HG02642 (cell line): ENCODE data around the gene PTPRG.
"Not testable (repeated sequence)": the region's sequence is repeated elsewhere in the genome, so short reads cannot be mapped to it uniquely, and the experiment has no call there.

Experiments
- ATAC-seq: cut with Tn5 transposase; IDR thresholded peaks from one replicate; pipeline ENCODE4 v1.9.1; 2021; ENCODE audit warnings: mild to moderate bottlenecking; ENCODE audit not compliant: unreplicated experiment, poor library complexity

PTPRG gene

GRCh38 chr3:61810953-61811497, 249.7 kb downstream of the PTPRG start:
- ATAC-seq, result no peak

DNA sequence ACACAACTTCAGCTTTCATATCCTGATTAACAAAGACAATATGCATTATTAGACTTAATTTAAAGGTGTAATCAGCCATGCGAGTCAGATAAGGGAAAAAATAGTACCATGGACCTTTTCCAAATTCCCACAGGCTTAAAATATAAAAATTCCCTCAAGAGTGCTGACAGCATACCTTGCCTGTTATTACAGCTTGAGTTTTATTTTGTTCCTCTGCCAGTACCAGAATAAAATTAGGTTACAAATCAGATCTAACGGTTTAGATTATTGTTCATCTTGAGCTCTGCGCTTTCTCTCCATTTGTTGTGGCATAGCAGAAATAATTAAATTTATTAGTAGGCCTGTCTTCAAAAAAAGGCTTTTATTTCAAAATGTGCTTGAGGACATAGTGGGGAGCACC, 250.3 kb downstream of the PTPRG start:
- ATAC-seq, result no peak

DNA sequence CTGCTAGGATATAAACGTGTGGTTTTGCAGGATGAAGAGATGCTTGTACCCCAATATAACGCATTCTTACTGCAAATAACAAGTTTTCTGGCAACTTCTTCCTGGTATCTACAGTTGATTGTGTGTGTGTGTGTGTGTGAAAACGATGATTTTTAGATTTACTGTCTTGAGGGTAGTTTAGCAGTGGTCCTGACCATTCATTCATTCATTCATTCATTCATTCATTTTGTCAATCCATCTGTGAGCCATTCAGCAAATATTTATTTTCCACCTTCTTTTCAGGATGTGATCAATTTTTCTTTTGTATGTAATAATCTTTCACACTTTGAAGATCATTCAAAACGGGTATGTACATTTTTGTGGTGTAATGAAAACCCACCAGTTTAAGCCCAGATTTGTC, 250.7 kb downstream of the PTPRG start:
- no peak for ATAC-seq

GRCh38 chr3:61812517-61812916, 251.1 kb downstream of the PTPRG start:
- ATAC-seq, result no peak

GRCh38 chr3:61813636-61814035, 252.3 kb downstream of the PTPRG start:
- ATAC-seq, result no peak

DNA sequence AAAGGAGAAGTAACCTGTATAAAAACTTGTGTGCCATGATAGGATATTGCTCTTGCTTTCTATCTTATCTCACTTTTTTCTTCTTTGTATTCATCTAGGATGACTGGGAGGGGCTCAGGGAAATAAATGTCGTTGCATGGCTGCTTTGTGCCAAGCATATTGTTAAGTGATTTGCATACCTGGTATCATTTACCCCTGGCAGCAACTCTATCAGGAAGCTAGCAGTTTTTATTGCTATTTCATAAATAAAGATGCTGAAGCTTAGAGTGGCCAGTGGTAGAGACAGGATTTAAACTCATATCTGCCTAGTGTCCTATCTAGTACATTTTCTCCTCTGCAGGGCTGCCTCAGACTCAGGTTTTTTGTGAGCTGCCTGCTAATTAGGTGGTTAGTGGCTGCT, 253.3 kb downstream of the PTPRG start:
- no peak for ATAC-seq

- not testable (repeated sequence) for ATAC-seq
Observed at GRCh38 chr3:61816304-61816703, 254.9 kb downstream of the PTPRG start.

- ATAC-seq, result no peak
Observed at GRCh38 chr3:61819861-61820260, 258.5 kb downstream of the PTPRG start.

GRCh38 chr3:61820306-61820992, 259.1 kb downstream of the PTPRG start:
- no peak for ATAC-seq

DNA sequence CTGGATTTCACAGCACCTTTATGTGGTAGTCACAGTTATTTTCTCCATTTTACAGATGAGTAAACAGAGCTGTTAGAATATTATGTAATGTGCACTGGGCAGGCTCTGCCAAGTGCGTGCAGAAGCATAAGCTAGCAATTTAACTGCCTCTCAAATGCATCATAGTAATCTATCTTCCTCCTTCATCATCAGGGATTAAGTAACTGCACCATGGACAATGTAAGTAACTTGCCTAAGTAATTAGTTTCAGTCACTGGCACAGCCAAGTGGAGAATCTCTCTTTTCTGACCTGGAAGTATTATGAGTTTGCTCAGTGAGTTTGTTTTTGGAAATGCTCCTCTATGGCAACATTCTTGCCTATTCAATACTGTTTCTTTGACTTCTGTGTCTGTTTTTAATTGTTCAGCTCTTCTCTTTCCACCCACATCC, 260.5 kb downstream of the PTPRG start:
- ATAC-seq, result no peak

GRCh38 chr3:61822588-61822987, 261.2 kb downstream of the PTPRG start:
- ATAC-seq, result no peak

GRCh38 chr3:61824553-61825135, 263.3 kb downstream of the PTPRG start:
- no peak for ATAC-seq

DNA sequence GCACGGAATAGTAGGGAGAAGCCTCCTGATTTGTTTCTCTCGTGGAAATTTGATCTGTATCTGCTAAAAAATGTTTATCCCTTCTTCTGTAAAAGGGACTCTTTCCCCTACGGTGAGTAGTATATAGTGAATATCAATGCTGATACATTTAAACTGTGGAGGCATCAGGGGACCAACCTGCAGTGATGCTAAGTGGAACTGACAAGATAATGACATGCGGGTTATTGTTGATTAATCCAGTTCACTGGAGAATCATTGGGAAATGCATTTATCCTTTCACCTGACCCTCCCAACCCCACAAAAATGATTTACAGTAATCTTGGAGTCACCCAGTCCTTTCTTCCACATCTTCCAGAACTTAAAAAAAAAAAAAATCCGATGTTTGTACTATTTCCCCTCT, 264.8 kb downstream of the PTPRG start:
- ATAC-seq, result no peak

DNA sequence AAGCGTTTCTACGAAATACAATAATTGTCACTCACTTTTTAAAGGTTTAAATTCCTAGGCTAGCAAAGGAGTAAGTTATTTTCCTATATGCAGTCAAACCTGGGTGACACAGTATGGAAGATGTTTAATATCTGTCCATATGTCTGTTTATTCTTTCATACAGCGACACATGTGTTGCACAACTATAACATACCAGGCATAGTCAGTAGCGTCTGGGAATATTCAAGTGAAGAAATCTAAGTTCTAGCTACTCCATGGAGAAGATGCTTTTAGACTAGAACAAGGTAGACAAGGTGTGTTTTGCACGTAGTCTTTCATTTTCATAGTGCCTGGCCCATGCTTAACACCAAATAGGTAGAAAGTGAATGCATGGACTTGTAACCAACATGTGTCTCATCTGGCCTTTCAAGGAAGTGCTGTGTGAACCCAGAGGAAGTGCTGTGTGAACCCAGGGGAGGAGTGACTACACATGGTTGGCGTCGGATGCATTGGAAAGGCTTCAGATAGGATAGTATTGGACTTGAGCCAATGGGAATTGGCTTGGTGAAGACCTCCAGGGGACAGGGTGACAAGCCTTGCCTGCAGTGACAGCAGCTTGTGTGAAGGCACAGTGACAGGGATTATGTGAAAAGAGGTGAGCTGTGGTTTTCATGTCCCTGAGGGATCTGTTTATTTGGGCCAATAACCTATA, 267.0 kb downstream of the PTPRG start:
- ATAC-seq, result no peak

- ATAC-seq, result no peak
Observed at GRCh38 chr3:61828880-61829721, 267.7 kb downstream of the PTPRG start.

- ATAC-seq, result no peak
Observed at GRCh38 chr3:61829722-61830350, 268.5 kb downstream of the PTPRG start.

- ATAC-seq, result no peak
Observed at GRCh38 chr3:61831973-61832372, 270.6 kb downstream of the PTPRG start.

DNA sequence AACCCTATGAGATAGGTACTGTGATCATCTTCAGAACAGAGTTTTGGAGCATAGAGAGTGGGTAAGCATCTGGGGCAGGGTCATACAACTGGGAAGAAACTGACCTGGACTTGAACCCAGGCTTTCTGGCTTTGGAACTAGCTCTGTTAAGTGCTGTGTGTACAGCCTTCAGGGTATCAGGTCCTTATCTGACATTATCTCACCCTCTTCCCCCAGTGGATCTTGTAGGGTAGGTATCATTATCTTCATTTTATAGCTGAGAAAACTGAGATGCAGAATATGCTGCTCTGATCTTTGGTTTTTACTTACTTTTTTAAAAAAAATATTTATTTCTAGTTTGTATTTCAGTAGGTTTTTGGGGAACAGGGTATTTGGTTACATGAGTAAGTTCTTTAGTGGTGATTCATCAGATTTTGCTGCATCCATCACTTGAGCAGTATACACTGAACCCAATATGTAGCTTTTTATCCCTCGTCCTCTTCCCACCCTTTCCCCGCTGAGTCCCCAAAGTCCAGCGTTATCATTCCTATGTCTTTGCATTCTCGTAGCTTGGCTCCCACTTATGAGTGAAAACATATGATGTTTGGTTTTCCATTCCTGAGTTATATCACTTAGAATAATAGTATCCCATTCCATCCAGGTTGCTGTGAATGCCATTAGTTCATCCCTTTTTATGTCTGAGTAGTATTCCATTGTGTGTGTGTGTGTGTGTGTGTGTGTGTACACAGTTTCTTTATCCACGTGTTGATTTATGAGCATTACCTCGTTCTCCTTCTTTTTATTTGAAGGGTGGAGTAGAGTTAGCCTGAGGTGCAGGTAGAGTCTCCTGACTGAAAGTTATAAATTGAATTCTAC, 271.2 kb downstream of the PTPRG start:
- ATAC-seq, result no peak

GRCh38 chr3:61839256-61839655, 277.9 kb downstream of the PTPRG start:
- no peak for ATAC-seq
